Natural killer cell (primary cell): ENCODE data around the gene SHC4. TPM values are rescaled to one million over a fixed set of nuclear protein-coding genes. Genes with fewer than 3 reads are reported as not detected.

Experiments used
- ATAC-seq, 3 donors: fragments of 150-1000 bp in 2 of 3; fragments of 200-7000 bp in 1 of 3; cut with Tn5 transposase; 1 replicate in 1 of 3; 2 replicates in 2 of 3; pipeline ENCODE4 v1.10.0; 2021; ENCODE audit warnings: mild to moderate bottlenecking in 2 of 3, moderate library complexity in 2 of 3
- DNase-seq, 2 donors: peaks; one replicate each; pipeline versions ENCODE4 v3.0.0 to v3.0.0-alpha.2; 2013 to 2021; ENCODE audit warnings: mixed read lengths in 1 of 2
- H3K27ac ChIP-seq: one replicate; pipeline ENCODE4 v1.5.1; 2013; ENCODE audit warnings: mild to moderate bottlenecking, low read length
- H3K27me3 ChIP-seq: one replicate; pipeline ENCODE4 v1.6.1; 2013; ENCODE audit warnings: low read length; ENCODE audit not compliant: control insufficient read depth, insufficient read depth
- H3K36me3 ChIP-seq: one replicate; pipeline ENCODE4 v1.6.1; 2013; ENCODE audit warnings: low read length; ENCODE audit not compliant: control insufficient read depth, insufficient read depth
- H3K4me1 ChIP-seq: one replicate; pipeline ENCODE4 v1.6.1; 2013; ENCODE audit warnings: low read length; ENCODE audit not compliant: control insufficient read depth, insufficient read depth
- H3K4me3 ChIP-seq: one replicate; pipeline ENCODE4 v1.5.1; 2013; ENCODE audit warnings: low read length
- H3K9me3 ChIP-seq: one replicate; pipeline ENCODE4 v1.6.1; 2013; ENCODE audit warnings: low read length; ENCODE audit not compliant: control insufficient read depth, insufficient read depth
- H3K27ac Mint-ChIP-seq, 2 donors: one replicate each; pipeline ENCODE4 v1.8.0; 2022; ENCODE audit warnings: mild to moderate bottlenecking in 2 of 2, mixed read lengths in 2 of 2, moderate library complexity in 1 of 2
- H3K27me3 Mint-ChIP-seq, 2 donors: one replicate each; pipeline ENCODE4 v1.8.0; 2022; ENCODE audit warnings: low read depth in 2 of 2, mixed read lengths in 2 of 2
- H3K36me3 Mint-ChIP-seq: one replicate; pipeline ENCODE4 v1.8.0; 2022; ENCODE audit warnings: mixed read lengths
- H3K4me1 Mint-ChIP-seq, 2 donors: one replicate each; pipeline ENCODE4 v1.8.0; 2022; ENCODE audit warnings: mixed read lengths in 2 of 2
- H3K4me3 Mint-ChIP-seq: one replicate; pipeline ENCODE4 v1.8.0; 2022; ENCODE audit warnings: mild to moderate bottlenecking, moderate library complexity, mixed read lengths
- H3K9me3 Mint-ChIP-seq, 2 donors: one replicate each; pipeline ENCODE4 v1.8.0; 2022; ENCODE audit warnings: mixed read lengths in 2 of 2
- WGBS: methylation state at CpG from one replicate; pipeline ENCODE4 v1.1.7; 2013; ENCODE audit warnings: missing lambda C conversion rate; ENCODE audit not compliant: insufficient coverage; 5-methylcytosine and 5-hydroxymethylcytosine counted together
- intact Hi-C: fragments of 100-400 bp; cut with micrococcal nuclease; formaldehyde crosslinking; loops from one replicate; pipeline ENCODE4 v1.14.2; 2022
- total RNA-seq, 4 donors: library from RNA; stranded (reverse); fragments of 120-200 nt in 1 of 4; gene quantifications; one replicate each; pipeline versions ENCODE4 v1.2.3 to v1.2.4, GENCODE V29; 2013 to 2022
- TF ChIP-seq, protein P1 (sequence below): fragments of 200-600 bp; IDR thresholded peaks from one replicate; pipeline ENCODE4 v1.8.0; 2022; ENCODE audit warnings: antibody characterized with exemption

The SHC4 gene
- total RNA-seq, 3 donors from 2014 or later (not counting 1 experiment from before 2014, with no cell fraction given): 0.19 to 0.43 (median 0.20) TPM

DNA sequence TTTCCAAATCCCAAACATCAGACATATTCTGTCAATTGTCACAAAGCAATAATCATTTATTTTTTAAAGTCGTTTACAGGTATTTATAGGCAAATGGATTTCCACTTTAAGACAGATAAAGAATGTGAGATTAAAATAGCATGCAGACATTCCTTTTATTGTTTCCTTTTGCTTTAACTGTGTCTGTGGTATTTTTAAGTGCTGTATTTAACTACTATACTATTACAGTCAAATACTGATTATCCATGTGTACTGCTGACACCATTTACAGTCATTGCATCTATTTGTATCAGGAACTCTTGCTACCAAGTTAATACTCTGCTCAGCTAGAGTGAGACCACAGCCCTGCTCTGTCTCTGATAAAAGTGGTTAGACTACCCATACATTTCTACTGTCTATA lies 140.0 kb downstream of the SHC4 start:
- H3K27ac Mint-ChIP-seq: no peak overlapping the region

DNA sequence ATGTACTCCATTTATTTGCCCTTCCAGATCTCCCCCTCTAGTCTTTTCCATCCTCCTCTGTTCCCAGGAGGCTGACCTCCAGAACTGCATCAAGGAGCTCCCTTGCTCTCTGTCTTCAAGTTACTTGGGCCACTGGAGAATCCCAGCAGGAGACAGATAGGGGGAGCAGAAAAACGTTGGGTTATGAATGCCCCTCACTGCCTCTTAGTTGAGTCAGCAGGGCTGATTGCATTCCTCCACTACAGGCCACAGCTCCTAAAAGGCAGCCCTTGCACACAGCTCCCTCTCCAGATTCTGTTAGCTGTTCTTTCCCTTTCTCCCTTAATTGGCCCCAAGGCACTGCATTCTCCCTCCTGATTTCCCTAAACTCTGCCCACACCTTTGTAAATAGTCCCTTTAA lies 140.5 kb downstream of the SHC4 start:
- no peaks in the 10 kb centered on the region for H3K36me3 Mint-ChIP-seq
- Histone ChIP-seq H3K4me3 (no peak overlapping the region), H3K36me3 (no peaks in the 10 kb centered on the region), H3K4me1 (no peaks in the 10 kb centered on the region), H3K9me3 (no peaks in the 10 kb centered on the region), H3K27me3 (peaks cover 2% of the 10 kb centered on the region), H3K27ac (no peak overlapping the region)
- intact Hi-C loops: no loop called here
- no peak overlapping the region for H3K4me3 Mint-ChIP-seq
- H3K27me3 Mint-ChIP-seq: peaks cover 9 to 37% of the 10 kb centered on the region in 2 donors
- H3K4me1 Mint-ChIP-seq: no peaks in the 10 kb centered on the region
- TF ChIP-seq, protein P1, sequence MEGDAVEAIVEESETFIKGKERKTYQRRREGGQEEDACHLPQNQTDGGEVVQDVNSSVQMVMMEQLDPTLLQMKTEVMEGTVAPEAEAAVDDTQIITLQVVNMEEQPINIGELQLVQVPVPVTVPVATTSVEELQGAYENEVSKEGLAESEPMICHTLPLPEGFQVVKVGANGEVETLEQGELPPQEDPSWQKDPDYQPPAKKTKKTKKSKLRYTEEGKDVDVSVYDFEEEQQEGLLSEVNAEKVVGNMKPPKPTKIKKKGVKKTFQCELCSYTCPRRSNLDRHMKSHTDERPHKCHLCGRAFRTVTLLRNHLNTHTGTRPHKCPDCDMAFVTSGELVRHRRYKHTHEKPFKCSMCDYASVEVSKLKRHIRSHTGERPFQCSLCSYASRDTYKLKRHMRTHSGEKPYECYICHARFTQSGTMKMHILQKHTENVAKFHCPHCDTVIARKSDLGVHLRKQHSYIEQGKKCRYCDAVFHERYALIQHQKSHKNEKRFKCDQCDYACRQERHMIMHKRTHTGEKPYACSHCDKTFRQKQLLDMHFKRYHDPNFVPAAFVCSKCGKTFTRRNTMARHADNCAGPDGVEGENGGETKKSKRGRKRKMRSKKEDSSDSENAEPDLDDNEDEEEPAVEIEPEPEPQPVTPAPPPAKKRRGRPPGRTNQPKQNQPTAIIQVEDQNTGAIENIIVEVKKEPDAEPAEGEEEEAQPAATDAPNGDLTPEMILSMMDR: no peak
- 65% methylated on average over 1 of the region's 1 CpG for WGBS
- no peak overlapping the region for H3K27ac Mint-ChIP-seq
- H3K9me3 Mint-ChIP-seq: no peaks in the 10 kb centered on the region
- DNase-seq: no peak
- ATAC-seq: no peak

More for the DNA sequence above, 140.0 kb downstream of the SHC4 start:
- H3K4me1 Mint-ChIP-seq: no peaks in the 10 kb centered on the region
- no peak overlapping the region for H3K4me3 Mint-ChIP-seq
- no peaks in the 10 kb centered on the region for H3K9me3 Mint-ChIP-seq
- H3K27me3 Mint-ChIP-seq: peaks cover 9 to 37% of the 10 kb centered on the region in 2 donors
- Histone ChIP-seq H3K4me1 (no peaks in the 10 kb centered on the region), H3K36me3 (no peaks in the 10 kb centered on the region), H3K27me3 (peaks cover 5% of the 10 kb centered on the region), H3K9me3 (no peaks in the 10 kb centered on the region), H3K4me3 (no peak overlapping the region), H3K27ac (no peak overlapping the region)
- intact Hi-C loops: no loop called here
- no CpG with 5 or more reads among the region's 1 CpG for WGBS
- DNase-seq (no peak), ATAC-seq (no peak)
- H3K36me3 Mint-ChIP-seq: no peaks in the 10 kb centered on the region
- TF ChIP-seq, protein P1: no peak

DNA sequence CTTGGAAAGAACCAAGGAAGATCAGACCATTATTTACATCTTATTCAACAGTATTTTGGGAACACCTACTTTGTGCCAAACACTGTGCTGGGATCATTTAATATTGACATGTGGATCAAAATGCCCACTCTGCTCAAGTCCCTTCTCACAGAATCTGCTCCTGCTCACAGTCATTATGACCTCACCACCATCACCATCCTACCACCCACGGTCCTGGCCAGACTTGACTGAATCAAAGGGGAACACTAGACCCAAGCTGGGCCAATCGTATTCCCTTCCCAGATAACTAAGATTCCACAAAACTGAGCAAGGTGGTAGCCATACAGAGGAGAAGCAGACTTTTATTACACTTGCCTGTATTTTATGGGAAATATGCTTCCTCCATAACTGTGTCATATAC lies 149.4 kb downstream of the SHC4 start:
- Histone ChIP-seq H3K9me3 (no peaks in the 10 kb centered on the region), H3K27ac (no peak overlapping the region), H3K4me3 (no peak overlapping the region), H3K4me1 (peaks cover 15% of the 10 kb centered on the region), H3K36me3 (no peaks in the 10 kb centered on the region), H3K27me3 (no peaks in the 10 kb centered on the region)
- intact Hi-C loops: no loop called here
- H3K4me1 Mint-ChIP-seq: peaks cover 23% of the 10 kb centered on the region in 2 donors
- no peak overlapping the region for H3K4me3 Mint-ChIP-seq
- DNase-seq (no peak), ATAC-seq (no peak)
- no peaks in the 10 kb centered on the region for H3K36me3 Mint-ChIP-seq
- no peaks in the 10 kb centered on the region for H3K9me3 Mint-ChIP-seq
- TF ChIP-seq, protein P1: no peak
- 96% methylated on average over 2 of the region's 2 CpGs for WGBS
- H3K27me3 Mint-ChIP-seq: peaks cover 10 to 25% of the 10 kb centered on the region in 2 donors
- H3K27ac Mint-ChIP-seq: no peak overlapping the region

DNA sequence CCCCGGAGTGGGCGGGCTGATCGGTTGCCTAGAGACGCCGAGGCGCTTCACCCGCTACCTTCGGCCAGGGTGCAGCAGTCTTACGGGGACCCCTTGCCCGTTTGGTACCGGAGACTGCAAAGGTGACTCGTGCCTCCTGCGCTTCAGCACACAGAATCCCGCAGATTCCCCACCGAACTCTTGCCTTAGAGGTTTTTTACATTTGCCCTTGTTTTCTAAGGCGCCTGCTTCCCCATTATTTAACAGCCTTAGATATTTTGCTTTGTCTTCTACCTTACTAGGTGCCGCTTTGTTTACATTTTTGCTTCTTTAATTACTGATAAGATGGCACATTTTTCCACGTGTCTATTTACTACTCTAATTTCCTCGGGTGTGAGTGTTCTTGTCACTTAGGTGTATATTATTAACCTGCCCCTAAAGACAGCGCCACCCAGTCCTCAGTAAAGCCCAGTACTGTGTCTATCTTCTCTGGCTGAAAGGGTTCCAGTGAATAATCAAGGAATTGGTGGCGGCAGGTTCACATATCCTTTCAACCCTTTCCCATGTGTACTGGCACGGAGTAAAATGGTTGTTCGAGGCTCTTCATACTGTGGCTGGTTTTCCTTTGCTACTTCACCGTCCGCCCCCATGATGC lies 152.3 kb downstream of the SHC4 start:
- Mint-ChIP-seq H3K4me1 (peaks cover 23 to 28% of the 10 kb centered on the region in 2 donors), H3K27me3 (peaks cover 10 to 25% of the 10 kb centered on the region in 2 donors)
- no peak overlapping the region for H3K27ac ChIP-seq

More for the DNA sequence above, 152.3 kb downstream of the SHC4 start:
- Histone ChIP-seq H3K4me3 (peak overlapping the region; percentile 78), H3K9me3 (no peaks in the 10 kb centered on the region), H3K36me3 (no peaks in the 10 kb centered on the region), H3K4me1 (peaks cover 15% of the 10 kb centered on the region), H3K27me3 (no peaks in the 10 kb centered on the region)
- ATAC-seq: no peak
- peak overlapping the region; percentile 98 for H3K4me3 Mint-ChIP-seq
- intact Hi-C loops: loop anchor here (1.0 to 2.0 kb wide), 2 partner anchors 67 to 235 kb away; partner anchors contain the start of genes EID1 and SECISBP2L
- 15% methylated on average over 23 of the region's 25 CpGs for WGBS
- H3K9me3 Mint-ChIP-seq: no peaks in the 10 kb centered on the region
- no peaks in the 10 kb centered on the region for H3K36me3 Mint-ChIP-seq
- H3K27ac Mint-ChIP-seq: peak overlapping the region; percentile 82 to 83
- TF ChIP-seq, protein P1: no peak
- DNase-seq: no peak
